ENCODE data around the gene ALDH1L1.

The ALDH1L1 gene

GRCh38 chr3:126106336-126107202, 73.8 kb downstream of the ALDH1L1 start:
- TF ChIP-seq, protein P1, sequence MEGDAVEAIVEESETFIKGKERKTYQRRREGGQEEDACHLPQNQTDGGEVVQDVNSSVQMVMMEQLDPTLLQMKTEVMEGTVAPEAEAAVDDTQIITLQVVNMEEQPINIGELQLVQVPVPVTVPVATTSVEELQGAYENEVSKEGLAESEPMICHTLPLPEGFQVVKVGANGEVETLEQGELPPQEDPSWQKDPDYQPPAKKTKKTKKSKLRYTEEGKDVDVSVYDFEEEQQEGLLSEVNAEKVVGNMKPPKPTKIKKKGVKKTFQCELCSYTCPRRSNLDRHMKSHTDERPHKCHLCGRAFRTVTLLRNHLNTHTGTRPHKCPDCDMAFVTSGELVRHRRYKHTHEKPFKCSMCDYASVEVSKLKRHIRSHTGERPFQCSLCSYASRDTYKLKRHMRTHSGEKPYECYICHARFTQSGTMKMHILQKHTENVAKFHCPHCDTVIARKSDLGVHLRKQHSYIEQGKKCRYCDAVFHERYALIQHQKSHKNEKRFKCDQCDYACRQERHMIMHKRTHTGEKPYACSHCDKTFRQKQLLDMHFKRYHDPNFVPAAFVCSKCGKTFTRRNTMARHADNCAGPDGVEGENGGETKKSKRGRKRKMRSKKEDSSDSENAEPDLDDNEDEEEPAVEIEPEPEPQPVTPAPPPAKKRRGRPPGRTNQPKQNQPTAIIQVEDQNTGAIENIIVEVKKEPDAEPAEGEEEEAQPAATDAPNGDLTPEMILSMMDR (conservative IDR thresholded peaks at IDR 0.05; ENCODE audit: low read depth, low read length), result no peak
- DNase-seq (ENCODE audit: low read depth), result no peak
- no peak overlapping the region for H3K4me3 ChIP-seq (ENCODE audit: low read depth, low read length)

DNA sequence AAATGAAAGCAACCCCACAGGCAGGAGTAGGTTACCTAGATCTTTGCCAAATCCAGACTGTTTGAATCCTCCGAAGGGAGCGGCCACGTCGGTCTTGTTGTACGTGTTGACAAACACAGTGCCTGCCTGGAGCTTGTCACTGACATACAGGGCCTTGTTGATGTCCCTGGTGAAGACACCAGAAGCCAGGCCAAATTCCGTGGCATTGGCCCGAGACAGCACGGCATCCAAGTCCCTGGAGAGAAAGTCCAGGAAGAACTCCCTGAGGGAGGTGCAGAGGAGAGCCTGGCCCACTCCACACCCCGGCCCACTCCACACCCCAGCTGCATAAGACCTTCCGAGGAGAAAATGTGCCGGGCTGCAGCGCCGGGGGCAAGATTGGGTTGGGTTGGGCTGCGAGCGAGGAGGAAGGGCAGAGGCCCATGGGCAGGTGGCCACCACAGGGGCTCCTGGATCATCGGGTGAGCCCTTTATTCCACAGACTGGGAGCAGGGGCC, 74.6 kb downstream of the ALDH1L1 start:
- TF ChIP-seq, protein P1 (conservative IDR thresholded peaks at IDR 0.05; ENCODE audit: low read depth, low read length), result no peak
- H3K4me3 ChIP-seq (ENCODE audit: low read depth, low read length), result no peak overlapping the region
- DNase-seq (ENCODE audit: low read depth), result no peak

DNA sequence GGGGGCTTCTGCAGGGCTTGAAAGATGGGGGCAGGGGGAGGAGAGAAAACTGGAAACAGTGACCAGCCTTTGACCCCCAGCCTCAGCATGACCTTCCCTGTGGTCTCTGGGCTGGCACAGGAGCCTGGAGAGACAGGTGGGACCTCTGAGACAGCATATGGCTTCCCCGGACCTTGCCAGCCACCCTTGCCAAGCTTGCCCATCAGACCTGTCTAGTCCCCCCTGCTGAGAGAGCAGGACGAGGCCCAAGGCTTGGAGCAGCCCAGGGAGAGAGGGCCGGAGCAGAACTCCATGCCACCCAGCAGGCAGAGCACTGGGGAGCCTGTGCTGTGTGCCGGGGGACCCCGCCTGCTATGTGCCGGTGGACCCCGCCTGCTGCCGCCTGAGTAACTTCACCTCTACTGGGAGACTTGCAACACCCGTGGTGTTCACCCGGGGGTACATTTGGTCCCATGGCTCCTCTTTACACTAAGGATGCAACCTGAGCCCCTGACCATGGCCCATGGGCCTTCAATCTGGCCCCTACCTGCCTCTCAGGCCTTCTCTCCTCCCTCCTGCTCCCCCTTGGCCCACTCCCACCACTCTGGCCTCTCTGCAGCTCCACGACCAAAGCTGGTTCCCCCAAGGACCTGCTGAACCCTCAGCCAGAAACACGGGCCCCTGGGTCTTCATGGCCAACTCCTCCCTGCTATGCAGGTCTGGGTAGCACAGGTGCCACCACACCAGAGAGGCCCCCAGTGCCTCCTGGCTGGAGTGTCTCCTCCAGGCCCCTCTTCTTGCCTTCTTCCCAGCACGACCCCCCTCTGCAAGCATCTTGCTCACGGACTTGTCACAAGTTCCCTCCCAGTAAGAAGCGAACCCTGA, 75.4 kb downstream of the ALDH1L1 start:
- TF ChIP-seq, protein P1 (conservative IDR thresholded peaks at IDR 0.05; ENCODE audit: low read depth, low read length), result no peak
- no peak overlapping the region for H3K4me3 ChIP-seq (ENCODE audit: low read depth, low read length)
- no peak for DNase-seq (ENCODE audit: low read depth)

DNA sequence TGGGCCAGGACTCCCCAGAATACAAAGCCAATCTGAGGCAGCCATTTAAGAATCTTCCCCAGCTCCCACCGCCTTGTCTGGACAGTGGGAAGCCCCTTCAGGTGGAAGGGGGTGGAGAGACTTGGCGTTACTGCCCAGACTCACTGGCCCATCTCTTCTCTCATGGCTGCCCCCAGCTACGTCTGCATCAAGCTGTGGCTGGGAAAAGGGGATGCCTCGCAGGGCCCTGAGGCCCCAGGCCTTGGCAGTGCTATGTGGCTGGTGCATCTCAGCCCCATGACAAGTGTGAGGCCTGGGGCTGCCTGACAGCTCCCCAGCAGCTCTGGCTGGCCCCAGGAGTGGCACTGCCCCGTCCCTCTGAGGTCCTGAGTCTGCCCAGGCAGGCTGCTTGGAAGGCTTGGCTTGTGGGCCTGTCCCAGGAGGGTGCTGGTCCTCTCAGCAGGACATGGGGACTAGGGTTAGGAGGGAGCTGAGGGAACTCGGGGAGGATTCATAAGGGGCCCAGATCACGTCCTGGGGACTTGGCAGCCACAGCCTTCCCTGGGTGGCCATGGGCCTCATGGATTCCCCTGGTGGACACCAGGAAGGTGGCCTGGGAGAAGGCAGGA, 76.3 kb downstream of the ALDH1L1 start:
- H3K4me3 ChIP-seq (ENCODE audit: low read depth, low read length), result no peak overlapping the region
- DNase-seq (ENCODE audit: low read depth), result no peak
- TF ChIP-seq, protein P1 (conservative IDR thresholded peaks at IDR 0.05; ENCODE audit: low read depth, low read length), result no peak

DNA sequence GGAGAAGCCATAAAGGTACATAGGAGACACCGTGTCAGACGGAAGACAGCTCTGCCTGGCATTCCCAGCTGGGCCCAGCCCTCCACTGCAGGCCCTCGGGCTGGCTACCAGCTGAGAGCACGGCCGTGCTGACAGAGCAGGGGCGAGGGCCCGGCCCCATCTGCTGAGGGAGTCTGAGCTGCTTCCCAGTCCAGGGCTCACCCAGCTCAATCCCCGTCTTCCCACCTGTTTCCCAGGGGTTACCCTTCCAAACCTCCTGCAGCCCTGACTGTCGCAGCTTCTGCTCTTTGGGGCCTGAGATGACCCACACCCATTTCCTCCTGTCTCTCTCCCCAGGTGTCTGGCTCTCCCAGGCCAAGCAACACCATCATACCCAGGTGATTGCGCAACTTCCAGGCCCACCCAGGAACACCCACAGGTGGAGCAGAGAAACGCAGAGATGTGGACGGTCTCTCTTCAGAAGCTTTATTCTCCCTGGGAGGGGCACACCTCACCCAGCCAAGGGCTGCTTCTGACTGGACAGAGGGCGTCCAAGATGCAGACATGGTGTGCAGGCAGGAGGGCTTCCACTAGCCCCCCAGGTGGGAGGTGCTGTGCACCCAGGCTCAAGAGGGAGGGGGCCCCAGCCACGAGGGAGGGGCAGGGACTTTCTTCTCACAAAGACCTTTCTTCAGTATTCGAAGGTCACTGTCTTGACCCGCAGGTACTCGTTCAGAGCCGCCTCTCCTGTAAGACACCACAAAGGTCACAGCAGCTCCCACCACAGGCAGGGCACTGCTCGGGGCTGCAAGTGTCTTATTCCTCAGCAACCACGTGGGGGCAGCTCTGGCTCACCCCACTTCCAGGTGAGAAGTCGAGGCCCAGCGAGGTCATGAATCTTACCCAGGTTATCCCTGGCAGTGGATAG, 77.0 kb downstream of the ALDH1L1 start:
- no peak for DNase-seq (ENCODE audit: low read depth)
- H3K4me3 ChIP-seq (ENCODE audit: low read depth, low read length), result no peak overlapping the region
- TF ChIP-seq, protein P1 (conservative IDR thresholded peaks at IDR 0.05; ENCODE audit: low read depth, low read length), result no peak

- TF ChIP-seq, protein P1 (conservative IDR thresholded peaks at IDR 0.05; ENCODE audit: low read depth, low read length), result no peak
- H3K4me3 ChIP-seq (ENCODE audit: low read depth, low read length), result no peak overlapping the region
- DNase-seq (ENCODE audit: low read depth), result no peak
Observed at GRCh38 chr3:126102530-126102951, 77.8 kb downstream of the ALDH1L1 start.

Data from choroid plexus epithelial cell (primary cell).